HEK293 (cell line): ENCODE measurements around the gene KRT79.

Experiments used
- ATF2 ChIP-seq: fragments of 450-650 bp; formaldehyde crosslinking; IDR thresholded peaks from 2 replicates; pipeline ENCODE4 v1.5.1; 2016; ENCODE audit warnings: missing biosample characterization, missing genetic modification characterization, low read depth
- CTCF ChIP-seq: fragments of 450-650 bp; formaldehyde crosslinking; IDR thresholded peaks from 2 replicates; pipeline ENCODE4 v1.5.1; 2016; ENCODE audit warnings: missing biosample characterization, missing genetic modification characterization
- KLF1 ChIP-seq: fragments of 450-650 bp; formaldehyde crosslinking; IDR thresholded peaks from 2 replicates; pipeline ENCODE4 v1.5.1; 2016; ENCODE audit warnings: missing biosample characterization, missing genetic modification characterization
- KLF9 ChIP-seq: fragments of 450-650 bp; formaldehyde crosslinking; IDR thresholded peaks from 2 replicates; pipeline ENCODE4 v1.5.1; 2016; ENCODE audit warnings: missing biosample characterization, missing genetic modification characterization, low read depth
- REST ChIP-seq: fragments of 450-650 bp; formaldehyde crosslinking; IDR thresholded peaks from 2 replicates; pipeline ENCODE4 v1.5.1; 2016; ENCODE audit warnings: missing biosample characterization, missing genetic modification characterization
- ZNF10 ChIP-seq: fragments of 450-650 bp; formaldehyde crosslinking; IDR thresholded peaks from 2 replicates; pipeline ENCODE4 v1.5.1; 2017; ENCODE audit warnings: missing biosample characterization, missing genetic modification characterization
- ZNF140 ChIP-seq: fragments of 450-650 bp; formaldehyde crosslinking; IDR thresholded peaks from 2 replicates; pipeline ENCODE4 v1.5.1; 2016; ENCODE audit warnings: missing biosample characterization, missing genetic modification characterization
- ZNF146 ChIP-seq: fragments of 450-650 bp; formaldehyde crosslinking; IDR thresholded peaks from 2 replicates; pipeline ENCODE4 v1.5.1; 2016; ENCODE audit warnings: missing biosample characterization, missing genetic modification characterization
- ZNF354C ChIP-seq: fragments of 450-650 bp; formaldehyde crosslinking; IDR thresholded peaks from 2 replicates; pipeline ENCODE4 v1.5.1; 2016; ENCODE audit warnings: missing biosample characterization, missing genetic modification characterization, low read depth, borderline replicate concordance
- ZNF398 ChIP-seq: fragments of 450-650 bp; formaldehyde crosslinking; IDR thresholded peaks from 2 replicates; pipeline ENCODE4 v1.5.1; 2017; ENCODE audit warnings: missing biosample characterization, missing genetic modification characterization
- ZNF580 ChIP-seq: fragments of 450-650 bp; formaldehyde crosslinking; IDR thresholded peaks from 2 replicates; pipeline ENCODE4 v1.5.1; 2016; ENCODE audit warnings: missing biosample characterization, missing genetic modification characterization
- ZNF623 ChIP-seq: fragments of 450-650 bp; formaldehyde crosslinking; IDR thresholded peaks from 2 replicates; pipeline ENCODE4 v1.5.1; 2016; ENCODE audit warnings: missing biosample characterization, missing genetic modification characterization

GRCh38 chr12:52873513-52873831, 39.4 kb upstream of the KRT79 start:
- no peak for TF ChIP-seq ZNF580
- TF ChIP-seq ZNF354C = no peak
- TF ChIP-seq CTCF = no peak
- no peak for TF ChIP-seq ZNF398 (tag by site-specific recombination)
- TF ChIP-seq ZNF10 = no peak
- no peak for TF ChIP-seq ZNF623 (tag by site-specific recombination)
- TF ChIP-seq KLF1 (tag by site-specific recombination) = no peak
- no peak for TF ChIP-seq ZNF146
- TF ChIP-seq REST (tag by site-specific recombination) = no peak
- no peak for TF ChIP-seq ZNF140 (tag by site-specific recombination)
- no peak for TF ChIP-seq KLF9 (tag by site-specific recombination)
- no peak for TF ChIP-seq ATF2
